ENCODE measurements around the gene TEX26.

TEX26 gene

GRCh38 chr13:31018511-31018910, 86.1 kb downstream of the TEX26 start:
- TF ChIP-seq, protein P1, sequence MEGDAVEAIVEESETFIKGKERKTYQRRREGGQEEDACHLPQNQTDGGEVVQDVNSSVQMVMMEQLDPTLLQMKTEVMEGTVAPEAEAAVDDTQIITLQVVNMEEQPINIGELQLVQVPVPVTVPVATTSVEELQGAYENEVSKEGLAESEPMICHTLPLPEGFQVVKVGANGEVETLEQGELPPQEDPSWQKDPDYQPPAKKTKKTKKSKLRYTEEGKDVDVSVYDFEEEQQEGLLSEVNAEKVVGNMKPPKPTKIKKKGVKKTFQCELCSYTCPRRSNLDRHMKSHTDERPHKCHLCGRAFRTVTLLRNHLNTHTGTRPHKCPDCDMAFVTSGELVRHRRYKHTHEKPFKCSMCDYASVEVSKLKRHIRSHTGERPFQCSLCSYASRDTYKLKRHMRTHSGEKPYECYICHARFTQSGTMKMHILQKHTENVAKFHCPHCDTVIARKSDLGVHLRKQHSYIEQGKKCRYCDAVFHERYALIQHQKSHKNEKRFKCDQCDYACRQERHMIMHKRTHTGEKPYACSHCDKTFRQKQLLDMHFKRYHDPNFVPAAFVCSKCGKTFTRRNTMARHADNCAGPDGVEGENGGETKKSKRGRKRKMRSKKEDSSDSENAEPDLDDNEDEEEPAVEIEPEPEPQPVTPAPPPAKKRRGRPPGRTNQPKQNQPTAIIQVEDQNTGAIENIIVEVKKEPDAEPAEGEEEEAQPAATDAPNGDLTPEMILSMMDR (IDR thresholded peaks at IDR 0.05; ENCODE audit: insufficient read depth, missing control alignments) = no peak
- no peak for DNase-seq (ENCODE audit: insufficient read length, low spot score)

GRCh38 chr13:31020996-31021395, 88.5 kb downstream of the TEX26 start:
- TF ChIP-seq, protein P1 (IDR thresholded peaks at IDR 0.05; ENCODE audit: insufficient read depth, missing control alignments) = no peak
- DNase-seq (ENCODE audit: insufficient read length, low spot score) (no peak), FAIRE-seq (no peak)

More at GRCh38 chr13:31018511-31018910, 86.1 kb downstream of the TEX26 start:
- no peak for FAIRE-seq

DNA sequence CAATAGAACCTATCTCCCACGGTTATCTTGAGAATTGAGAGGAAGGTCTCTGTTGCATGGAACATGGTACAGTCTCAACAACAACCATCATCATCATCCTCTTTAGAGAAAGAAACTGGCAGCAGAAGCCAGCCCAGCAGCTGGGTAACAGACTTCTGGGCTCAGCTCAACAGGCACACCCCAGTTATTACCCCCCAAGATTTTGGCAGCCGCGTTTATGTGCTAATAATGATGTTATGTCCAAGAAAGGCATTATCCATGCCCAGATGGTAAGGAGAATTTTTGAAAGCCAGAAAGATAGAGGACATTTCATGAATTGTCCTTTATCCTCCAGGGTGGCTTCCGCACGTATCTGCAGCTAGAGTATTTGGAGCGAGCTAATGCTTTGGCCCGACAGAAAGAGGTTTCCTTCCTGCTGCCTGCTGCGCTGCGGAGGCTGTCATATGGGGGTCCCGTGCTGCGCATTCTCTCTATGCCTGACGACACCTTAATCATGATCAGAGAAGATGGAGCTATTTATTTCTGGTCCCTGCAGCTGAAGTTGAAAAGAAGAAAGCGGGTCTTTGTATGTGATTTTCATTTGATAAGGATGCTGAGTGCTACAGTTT, 89.9 kb downstream of the TEX26 start:
- TF ChIP-seq, protein P1 (IDR thresholded peaks at IDR 0.05; ENCODE audit: insufficient read depth, missing control alignments) = no peak
- no peak for FAIRE-seq
- DNase-seq (ENCODE audit: insufficient read length, low spot score) = no peak

GRCh38 chr13:31022928-31023530, 90.6 kb downstream of the TEX26 start:
- TF ChIP-seq, protein P1 (IDR thresholded peaks at IDR 0.05; ENCODE audit: insufficient read depth, missing control alignments) = no peak
- no peak for FAIRE-seq
- DNase-seq (ENCODE audit: insufficient read length, low spot score) = no peak
